Measurements from ENCODE around the gene XPNPEP2.

- no peak for TF ChIP-seq CTCF (IDR thresholded peaks at IDR 0.05)
- TF ChIP-seq EZH2phosphoT487 (IDR thresholded peaks at IDR 0.05; ENCODE audit: borderline replicate concordance, low read depth) = no peak
- no peak for TF ChIP-seq RXRA (IDR thresholded peaks at IDR 0.05; ENCODE audit: borderline replicate concordance, low read depth)
- no peak for TF ChIP-seq RAD21 (IDR thresholded peaks at IDR 0.05; ENCODE audit: low read length)
- no peak for TF ChIP-seq NRF1 (IDR thresholded peaks at IDR 0.05; ENCODE audit: low read depth, low read length)
- no peak for TF ChIP-seq POLR2AphosphoS5 (IDR thresholded peaks at IDR 0.05; ENCODE audit: low read depth, low read length)
- no peak for TF ChIP-seq YY1 (IDR thresholded peaks at IDR 0.05; ENCODE audit: low read depth)
- no peak for TF ChIP-seq PBX3 (IDR thresholded peaks at IDR 0.05)
- TF ChIP-seq TCF12 (IDR thresholded peaks at IDR 0.05) = no peak
- no peak for TF ChIP-seq USF2 (IDR thresholded peaks at IDR 0.05; ENCODE audit: borderline replicate concordance, low read depth, low read length)
- TF ChIP-seq JUND (IDR thresholded peaks at IDR 0.05) = no peak
- no peak for TF ChIP-seq IRF3 (IDR thresholded peaks at IDR 0.05; ENCODE audit: low read depth, low read length)
Measured at GRCh38 chrX:129694805-129695204, 44.0 kb upstream of the XPNPEP2 start.

Measured in SK-N-SH (cell line).